Sigmoid colon (tissue), 4 donors: ENCODE results near the gene CYB561D1.

Source experiments
- CTCF ChIP-seq, 4 experiments: fragments of 450-650 bp in 3 of 4; fragments of 200-600 bp in 1 of 4; IDR thresholded peaks; one replicate each; pipeline ENCODE4 v1.5.1; 2016 to 2019; ENCODE audit warnings: antibody characterized with exemption in 4 of 4, mild to moderate bottlenecking in 3 of 4, moderate library complexity in 2 of 4
- EP300 ChIP-seq, 4 donors: sonication (generic); formaldehyde crosslinking; IDR thresholded peaks; one replicate each; pipeline ENCODE4 v1.6.1; 2017; ENCODE audit warnings: antibody characterized with exemption in 4 of 4
- POLR2A ChIP-seq, 2 donors: fragments of 450-650 bp; IDR thresholded peaks; one replicate each; pipeline ENCODE4 v1.6.1; 2016; ENCODE audit warnings: antibody characterized with exemption in 2 of 2, mild to moderate bottlenecking in 2 of 2, moderate library complexity in 2 of 2
- POLR2AphosphoS5 ChIP-seq, 4 donors: sonication (generic); formaldehyde crosslinking; IDR thresholded peaks; one replicate each; pipeline ENCODE4 v1.6.1; 2017; ENCODE audit warnings: antibody characterized with exemption in 4 of 4

GRCh38 chr1:109514846-109515245 is 21.0 kb downstream of the CYB561D1 start:
- TF ChIP-seq CTCF (IDR thresholded peaks at IDR 0.05), result no peak
- TF ChIP-seq POLR2A (IDR thresholded peaks at IDR 0.05), result no peak
- no peak for TF ChIP-seq EP300 (IDR thresholded peaks at IDR 0.05)
- TF ChIP-seq POLR2AphosphoS5 (IDR thresholded peaks at IDR 0.05), result no peak
